Measurements from ENCODE around the gene SPATA33.

GRCh38 chr16:89706518-89707260 lies 49.1 kb downstream of the SPATA33 start:
- TF ChIP-seq GRHL2 (CRISPR knock-in tag; IDR thresholded peaks at IDR 0.05; ENCODE audit: insufficient replicate concordance, severe bottlenecking) (no peak), PRDM15 (CRISPR knock-in tag; IDR thresholded peaks at IDR 0.05) (no peak), NR2C2 (CRISPR knock-in tag; IDR thresholded peaks at IDR 0.05) (no peak), MLX (CRISPR knock-in tag; IDR thresholded peaks at IDR 0.05) (no peak), PRRX2 (CRISPR knock-in tag; IDR thresholded peaks at IDR 0.05) (no peak), SP1 (CRISPR knock-in tag; conservative IDR thresholded peaks at IDR 0.05) (no peak), CTCF (IDR thresholded peaks at IDR 0.05) (no peak), CREB1 (CRISPR knock-in tag; IDR thresholded peaks at IDR 0.05) (no peak), NR3C1 (CRISPR knock-in tag; conservative IDR thresholded peaks at IDR 0.05; ENCODE audit: low read depth) (no peak), AFF4 (CRISPR knock-in tag; IDR thresholded peaks at IDR 0.05; ENCODE audit: borderline replicate concordance) (no peak), JUN (CRISPR knock-in tag; IDR thresholded peaks at IDR 0.05) (no peak), TCF7 (CRISPR knock-in tag; IDR thresholded peaks at IDR 0.05; ENCODE audit: low read depth) (no peak)

Data from WTC11 (cell line).